HepG2 (cell line): ENCODE data around the gene WDR59. TPM values are rescaled to one million over a fixed set of nuclear protein-coding genes. Genes with fewer than 3 reads are reported as not detected.

Experiments used
- ATRX ChIP-seq: sonication (generic); formaldehyde crosslinking; IDR thresholded peaks from 2 replicates; pipeline ENCODE4 v1.4.0; 2020; ENCODE audit warnings: missing genetic modification reagents, borderline replicate concordance
- EHMT2 ChIP-seq: fragments of 200-600 bp; sonication (generic); IDR thresholded peaks from 2 replicates; pipeline ENCODE4 v1.7.0; 2017; ENCODE audit warnings: antibody characterized with exemption, low read depth, low read length, borderline replicate concordance
- EZH2 ChIP-seq: conservative IDR thresholded peaks from 2 replicates; pipeline ENCODE4 v1.6.1; 2012; ENCODE audit warnings: mild to moderate bottlenecking, low read depth, low read length, moderate library complexity
- FOXK1 ChIP-seq: sonication (generic); formaldehyde crosslinking; IDR thresholded peaks from 2 replicates; pipeline ENCODE4 v1.4.0; 2020; ENCODE audit warnings: low read depth, missing genetic modification reagents, borderline replicate concordance
- MYPOP ChIP-seq: sonication (generic); formaldehyde crosslinking; IDR thresholded peaks from 2 replicates; pipeline ENCODE4 v1.8.1; 2023; ENCODE audit warnings: mild to moderate bottlenecking, moderate library complexity, missing genetic modification reagents
- RXRA ChIP-seq: sonication (generic); formaldehyde crosslinking; IDR thresholded peaks from 2 replicates; pipeline ENCODE4 v1.5.1; 2020; ENCODE audit warnings: missing genetic modification reagents
- SMC3 ChIP-seq: IDR thresholded peaks from 2 replicates; pipeline ENCODE4 v1.6.1; 2011; ENCODE audit warnings: low read length, improper control_type of control experiment
- SMYD3 ChIP-seq: sonication (generic); formaldehyde crosslinking; IDR thresholded peaks from 2 replicates; pipeline ENCODE4 v1.8.1; 2023; ENCODE audit warnings: mild to moderate bottlenecking, missing genetic modification reagents
- SP4 ChIP-seq: sonication (generic); formaldehyde crosslinking; IDR thresholded peaks from 2 replicates; pipeline ENCODE4 v1.8.1; 2023; ENCODE audit warnings: mild to moderate bottlenecking, missing genetic modification reagents
- SRF ChIP-seq: IDR thresholded peaks from 2 replicates; pipeline ENCODE4 v1.6.1; 2011; ENCODE audit warnings: mild to moderate bottlenecking, low read depth, low read length, moderate library complexity
- TBL1XR1 ChIP-seq: fragments of 150-350 bp; IDR thresholded peaks from 2 replicates; pipeline ENCODE4 v1.6.1; 2014; ENCODE audit warnings: borderline replicate concordance, low read length; ENCODE audit not compliant: partially characterized antibody
- TBX3 ChIP-seq: fragments of 450-650 bp; IDR thresholded peaks from 2 replicates; pipeline ENCODE4 v1.6.1; 2017; ENCODE audit warnings: antibody characterized with exemption, mild to moderate bottlenecking, inconsistent platforms, borderline replicate concordance
- U2AF1 ChIP-seq: fragments of 200-400 bp; formaldehyde crosslinking; optimal IDR thresholded peaks from 2 replicates; pipeline ENCODE3; 2017; ENCODE audit warnings: mild to moderate bottlenecking, low read depth, low read length
- ZFP36L1 ChIP-seq: sonication (generic); formaldehyde crosslinking; IDR thresholded peaks from 2 replicates; pipeline ENCODE4 v1.8.0; 2022; ENCODE audit warnings: mild to moderate bottlenecking, missing genetic modification reagents, moderate library complexity
- ZMYM3 ChIP-seq: sonication (generic); formaldehyde crosslinking; IDR thresholded peaks from 2 replicates; pipeline ENCODE4 v1.5.1; 2020; ENCODE audit warnings: mild to moderate bottlenecking, missing genetic modification reagents
- ZNF121 ChIP-seq: sonication (generic); formaldehyde crosslinking; IDR thresholded peaks from 2 replicates; pipeline ENCODE4 v1.5.0; 2020; ENCODE audit warnings: mild to moderate bottlenecking, missing genetic modification reagents
- ZNF280D ChIP-seq: sonication (generic); formaldehyde crosslinking; IDR thresholded peaks from 2 replicates; pipeline ENCODE4 v1.5.1; 2020; ENCODE audit warnings: mild to moderate bottlenecking, missing genetic modification reagents
- ZNF337 ChIP-seq: sonication (generic); formaldehyde crosslinking; IDR thresholded peaks from 2 replicates; pipeline ENCODE4 v1.5.1; 2020; ENCODE audit warnings: missing genetic modification reagents, low read depth, mild to moderate bottlenecking, borderline replicate concordance
- ZNF550 ChIP-seq: sonication (generic); formaldehyde crosslinking; IDR thresholded peaks from 2 replicates; pipeline ENCODE4 v1.4.0; 2020; ENCODE audit warnings: mild to moderate bottlenecking, missing genetic modification reagents, borderline replicate concordance
- ZNF572 ChIP-seq: sonication (generic); formaldehyde crosslinking; IDR thresholded peaks from 2 replicates; pipeline ENCODE4 v1.5.1; 2020; ENCODE audit warnings: mild to moderate bottlenecking, missing genetic modification reagents
- ZNF607 ChIP-seq: sonication (generic); formaldehyde crosslinking; IDR thresholded peaks from 2 replicates; pipeline ENCODE4 v1.5.1; 2020; ENCODE audit warnings: missing genetic modification reagents, mild to moderate bottlenecking, borderline replicate concordance
- ZNF713 ChIP-seq: sonication (generic); formaldehyde crosslinking; IDR thresholded peaks from 2 replicates; pipeline ENCODE4 v1.4.0; 2020; ENCODE audit warnings: mild to moderate bottlenecking, missing genetic modification reagents
- polyA plus RNA-seq, 8 experiments: library from polyadenylated mRNA; depleted of rRNA in 3 of 8; stranded (reverse) in 7 of 8; unstranded in 1 of 8; fragments of >200 nt; fragmentation: Illumina TruSeq in 4 of 8; extraction: Trizol in 4 of 8; gene quantifications; 2 replicates each; pipeline versions ENCODE4 v1.2.1 to v1.2.3, GENCODE V29; 2011 to 2016; ENCODE audit warnings: low read depth in 4 of 8, missing spikeins in 1 of 8, mixed read lengths in 1 of 8; ENCODE audit not compliant: insufficient read depth in 1 of 8
- total RNA-seq, 5 experiments: library from RNA; depleted of rRNA; stranded (reverse); fragments of >200 nt; fragmentation: Illumina TruSeq; extraction: Trizol; gene quantifications; 2 replicates each; pipeline ENCODE4 v1.2.3, GENCODE V29; 2016; ENCODE audit warnings: low read depth in 1 of 5
- TF ChIP-seq, protein P1 (sequence below): sonication (generic); formaldehyde crosslinking; IDR thresholded peaks from 2 replicates; pipeline ENCODE4 v1.5.0; 2020; ENCODE audit warnings: mild to moderate bottlenecking, missing genetic modification reagents, moderate library complexity

WDR59 gene
- total and polyA plus RNA-seq, 2 of the 13 experiments (the other 11 are each of a cell fraction or from before 2014, with no cell fraction given), result 65.2 to 306 TPM

DNA sequence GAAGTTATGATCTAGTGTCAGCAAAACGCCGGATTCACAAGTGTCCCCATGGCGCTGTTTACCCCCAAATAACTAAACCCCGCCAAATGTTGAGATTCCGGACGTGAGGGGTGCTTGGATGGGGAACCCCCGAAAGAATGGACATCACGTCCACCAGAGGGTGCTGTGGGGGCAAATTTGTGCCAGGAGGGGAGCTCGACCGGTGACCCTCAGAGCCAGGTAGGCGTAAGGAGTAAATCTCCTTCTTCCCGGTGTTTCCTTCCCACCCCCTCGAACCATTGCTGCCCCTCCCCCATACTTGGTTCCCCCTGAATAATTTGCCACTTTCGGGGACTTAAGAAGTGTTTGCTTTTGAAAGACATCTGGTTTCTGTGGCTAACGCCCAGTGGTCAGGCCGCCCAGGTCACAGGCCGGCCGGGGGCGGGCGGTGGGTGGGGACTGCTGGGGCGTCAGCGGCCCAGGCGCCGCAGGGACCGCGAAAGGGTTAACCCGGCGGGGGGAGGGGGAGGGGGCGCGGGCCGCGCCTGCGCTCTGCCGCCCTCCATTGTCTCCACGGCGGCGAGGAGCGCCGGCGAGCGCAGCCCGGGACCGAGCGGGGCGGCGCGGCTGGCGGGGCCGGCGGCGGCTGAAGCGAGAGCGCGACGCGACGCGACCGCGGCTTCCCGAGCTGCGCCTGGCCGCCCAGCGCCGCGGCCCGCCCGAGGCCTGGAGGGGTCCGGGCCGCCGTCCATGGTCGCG lies 13.7 kb upstream of the WDR59 start, which contains the start of gene ZNRF1 (continued):
- TF ChIP-seq ATRX (CRISPR knock-in tag) (no peak), RXRA (CRISPR knock-in tag) (0 out of 2 replicates have a peak, but pooled peaks have one; percentile 15), ZNF280D (CRISPR knock-in tag) (peak; percentile 63; the same call in 1 of the 2 replicates), EZH2 (no peak), ZNF607 (CRISPR knock-in tag) (no peak; the same call in 1 of the 2 replicates), SP4 (CRISPR knock-in tag) (peak; percentile 79; the same call in 1 of the 2 replicates), ZNF550 (CRISPR knock-in tag) (no peak), ZNF121 (CRISPR knock-in tag) (peak; percentile 9; the same call in 1 of the 2 replicates), ZFP36L1 (CRISPR knock-in tag) (0 out of 2 replicates have a peak, but pooled peaks have one; percentile 44), ZNF572 (CRISPR knock-in tag) (no peak), SMYD3 (CRISPR knock-in tag) (no peak), FOXK1 (peak; percentile 23; the same call in 1 of the 2 replicates), MYPOP (CRISPR knock-in tag) (0 out of 2 replicates have a peak, but pooled peaks have one; percentile 67), SMC3 (peak; percentile 59), TBX3 (0 out of 2 replicates have a peak, but pooled peaks have one; percentile 41), TBL1XR1 (no peak), ZMYM3 (CRISPR knock-in tag) (peak; percentile 26; the same call in 1 of the 2 replicates), SRF (0 out of 2 replicates have a peak, but pooled peaks have one; percentile 12), U2AF1 (no peak), ZNF337 (CRISPR knock-in tag) (no peak), EHMT2 (no peak), ZNF713 (CRISPR knock-in tag) (no peak)
- TF ChIP-seq, protein P1, sequence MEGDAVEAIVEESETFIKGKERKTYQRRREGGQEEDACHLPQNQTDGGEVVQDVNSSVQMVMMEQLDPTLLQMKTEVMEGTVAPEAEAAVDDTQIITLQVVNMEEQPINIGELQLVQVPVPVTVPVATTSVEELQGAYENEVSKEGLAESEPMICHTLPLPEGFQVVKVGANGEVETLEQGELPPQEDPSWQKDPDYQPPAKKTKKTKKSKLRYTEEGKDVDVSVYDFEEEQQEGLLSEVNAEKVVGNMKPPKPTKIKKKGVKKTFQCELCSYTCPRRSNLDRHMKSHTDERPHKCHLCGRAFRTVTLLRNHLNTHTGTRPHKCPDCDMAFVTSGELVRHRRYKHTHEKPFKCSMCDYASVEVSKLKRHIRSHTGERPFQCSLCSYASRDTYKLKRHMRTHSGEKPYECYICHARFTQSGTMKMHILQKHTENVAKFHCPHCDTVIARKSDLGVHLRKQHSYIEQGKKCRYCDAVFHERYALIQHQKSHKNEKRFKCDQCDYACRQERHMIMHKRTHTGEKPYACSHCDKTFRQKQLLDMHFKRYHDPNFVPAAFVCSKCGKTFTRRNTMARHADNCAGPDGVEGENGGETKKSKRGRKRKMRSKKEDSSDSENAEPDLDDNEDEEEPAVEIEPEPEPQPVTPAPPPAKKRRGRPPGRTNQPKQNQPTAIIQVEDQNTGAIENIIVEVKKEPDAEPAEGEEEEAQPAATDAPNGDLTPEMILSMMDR, result peak; percentile 85
